ENCODE data around the gene OPALIN.

GRCh38 chr10:96370584-96371157 lies 11.9 kb upstream of the OPALIN start:
- peak; percentile 98 for TF ChIP-seq CTCF (IDR thresholded peaks at IDR 0.05)
- no peak for TF ChIP-seq POLR2AphosphoS5 (IDR thresholded peaks at IDR 0.05; ENCODE audit: low read depth, low read length)
- no peak for TF ChIP-seq SIN3A (IDR thresholded peaks at IDR 0.05; ENCODE audit: borderline replicate concordance, insufficient read depth, low read depth, low read length)

Measured in Panc1 (cell line).